Thymus (tissue), 11 donors: ENCODE results near the gene CPN2. TPM values are rescaled to one million over a fixed set of nuclear protein-coding genes. Genes with fewer than 3 reads are reported as not detected.

Source experiments
- DNase-seq, 9 donors: peaks; one replicate each; pipeline ENCODE4 v3.0.0-alpha.2; 2013; ENCODE audit warnings: low spot score in 9 of 9, low read depth in 6 of 9, missing footprints in 1 of 9
- H3K27ac ChIP-seq, 2 donors: one replicate each; pipeline ENCODE4 v1.5.1; 2013; ENCODE audit warnings: control low read depth in 1 of 2, low read depth in 1 of 2, low read length in 1 of 2, mild to moderate bottlenecking in 1 of 2, moderate library complexity in 1 of 2
- H3K27me3 ChIP-seq, 2 donors: one replicate each; pipeline ENCODE4 v1.5.1; 2013; ENCODE audit warnings: low read length in 1 of 2; ENCODE audit not compliant: control insufficient read depth in 2 of 2, insufficient read depth in 1 of 2
- H3K36me3 ChIP-seq, 2 donors: one replicate each; pipeline ENCODE4 v1.5.1; 2013; ENCODE audit warnings: low read length in 1 of 2, mild to moderate bottlenecking in 1 of 2, moderate library complexity in 1 of 2; ENCODE audit not compliant: control insufficient read depth in 2 of 2, insufficient read depth in 2 of 2
- H3K4me1 ChIP-seq, 2 donors: one replicate each; pipeline ENCODE4 v1.5.1; 2013; ENCODE audit warnings: low read length in 2 of 2; ENCODE audit not compliant: control insufficient read depth in 2 of 2, insufficient read depth in 2 of 2
- H3K4me3 ChIP-seq, 2 donors: one replicate each; pipeline ENCODE4 v1.5.1; 2013; ENCODE audit warnings: low read length in 2 of 2, control low read depth in 1 of 2, mild to moderate bottlenecking in 1 of 2
- H3K9me3 ChIP-seq, 2 donors: one replicate each; pipeline ENCODE4 v1.5.1; 2013; ENCODE audit warnings: low read length in 1 of 2, mild to moderate bottlenecking in 1 of 2; ENCODE audit not compliant: control insufficient read depth in 2 of 2, insufficient read depth in 1 of 2
- WGBS: extraction: QIAGEN DNeasy Blood & Tissue Kit; methylation state at CpG from one replicate; pipeline ENCODE4 v1.1.7; 2013; 5-methylcytosine and 5-hydroxymethylcytosine counted together
- polyA plus RNA-seq: library from polyadenylated mRNA; stranded (reverse); fragments of 200-250 nt; gene quantifications from one replicate; pipeline ENCODE4 v1.2.3, GENCODE V29; 2013
- total RNA-seq: library from RNA; stranded (reverse); fragments of 120-200 nt; gene quantifications from one replicate; pipeline ENCODE4 v1.2.4, GENCODE V29; 2013
- donor health status: healthy.

The CPN2 gene
- total and polyA plus RNA-seq, 2 donors = 0.05 to 0.07 TPM

DNA sequence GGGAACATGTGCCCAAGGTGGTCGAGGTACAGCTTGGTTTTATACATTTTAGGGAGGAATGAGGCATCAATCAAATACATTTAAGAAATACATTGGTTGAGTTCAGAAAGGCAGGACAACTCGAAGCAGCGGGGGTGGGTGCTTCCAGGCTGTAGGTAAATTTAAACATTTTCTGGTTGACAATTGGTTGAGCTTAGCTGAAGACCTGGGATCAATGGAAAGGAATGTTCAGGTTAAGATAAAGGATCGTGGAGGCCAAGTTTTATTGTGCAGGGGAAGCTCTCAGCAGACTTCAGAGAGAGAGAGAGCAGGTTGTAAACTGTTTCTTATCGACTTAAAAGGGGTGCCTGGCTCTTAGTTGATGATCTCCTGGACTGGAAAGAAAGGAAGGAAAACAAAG, 11.3 kb downstream of the CPN2 start:
- Histone ChIP-seq H3K9me3 (no peaks in the 10 kb centered on the region), H3K36me3 (no peaks in the 10 kb centered on the region), H3K4me3 (no peak overlapping the region), H3K27ac (no peak overlapping the region), H3K4me1 (no peaks in the 10 kb centered on the region), H3K27me3 (peaks cover 0 to 36% of the 10 kb centered on the region in 2 donors)
- WGBS = 66% methylated on average over 5 of the region's 5 CpGs
- no peak for DNase-seq

DNA sequence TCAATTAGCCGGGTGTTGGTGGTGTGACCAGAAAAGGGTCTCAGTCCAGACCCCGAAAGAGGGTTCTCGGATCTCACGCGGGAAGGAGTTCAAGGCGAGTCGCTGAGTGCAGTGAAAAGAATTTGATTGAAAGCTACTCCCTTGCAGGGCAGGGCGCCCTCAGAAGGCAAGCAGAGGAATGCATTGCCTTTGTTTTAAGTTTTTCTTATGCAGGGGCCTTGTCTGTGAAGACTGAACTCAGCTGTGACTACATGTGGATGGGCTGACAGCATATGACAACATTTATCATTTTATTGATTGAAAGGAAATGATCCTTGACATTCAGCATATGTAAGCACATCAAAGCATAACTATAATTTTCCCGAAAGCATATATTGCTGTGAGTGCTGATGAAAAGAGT, 11.8 kb downstream of the CPN2 start:
- Histone ChIP-seq H3K27me3 (peaks cover 0 to 36% of the 10 kb centered on the region in 2 donors), H3K27ac (no peak overlapping the region), H3K4me3 (no peak overlapping the region), H3K4me1 (no peaks in the 10 kb centered on the region), H3K36me3 (no peaks in the 10 kb centered on the region), H3K9me3 (no peaks in the 10 kb centered on the region)
- no peak for DNase-seq
- WGBS = 88% methylated on average over 9 of the region's 9 CpGs

DNA sequence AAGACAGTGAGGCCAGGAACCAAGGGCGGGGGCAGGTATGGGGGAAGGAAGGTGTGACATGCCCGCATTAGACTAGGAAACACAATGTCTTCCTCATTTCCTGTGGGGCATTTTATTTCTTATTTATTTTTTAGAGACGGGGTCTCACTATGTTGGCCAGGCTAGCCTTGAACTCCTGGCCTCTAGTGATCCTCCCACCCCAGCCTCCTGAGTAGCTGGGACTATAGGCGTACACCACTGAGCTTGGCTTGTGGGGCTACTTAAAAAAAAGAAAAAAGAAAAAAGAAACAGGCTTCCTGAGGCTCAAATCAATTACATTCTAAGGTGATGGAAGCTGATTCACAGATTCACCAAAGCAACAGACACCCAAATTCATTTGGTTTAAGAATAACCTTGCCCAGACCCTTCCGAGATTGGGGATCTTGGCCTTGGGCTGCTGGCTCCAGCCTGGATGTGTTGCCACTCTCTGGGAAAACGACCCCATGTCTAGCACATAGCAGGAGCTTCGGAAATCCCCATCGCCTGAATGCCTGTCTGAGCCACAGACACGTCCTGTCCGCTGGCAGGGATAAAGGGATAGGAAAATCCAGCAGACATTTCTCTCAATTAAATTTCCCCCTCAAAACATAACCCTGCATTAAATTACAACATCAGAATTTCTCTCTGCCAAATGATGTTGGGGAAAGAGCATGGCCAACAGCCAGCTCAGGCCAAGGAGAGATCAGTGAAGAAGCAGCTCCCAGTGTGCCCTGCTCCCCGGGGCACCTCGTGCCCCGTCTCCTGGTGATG, 13.0 kb downstream of the CPN2 start:
- Histone ChIP-seq H3K4me3 (no peak overlapping the region), H3K4me1 (peaks cover 2 to 5% of the 10 kb centered on the region in 2 donors), H3K9me3 (no peaks in the 10 kb centered on the region), H3K27me3 (peaks cover 5 to 42% of the 10 kb centered on the region in 2 donors), H3K27ac (no peak overlapping the region), H3K36me3 (no peaks in the 10 kb centered on the region)
- 90% methylated on average over 13 of the region's 13 CpGs for WGBS
- no peak for DNase-seq

DNA sequence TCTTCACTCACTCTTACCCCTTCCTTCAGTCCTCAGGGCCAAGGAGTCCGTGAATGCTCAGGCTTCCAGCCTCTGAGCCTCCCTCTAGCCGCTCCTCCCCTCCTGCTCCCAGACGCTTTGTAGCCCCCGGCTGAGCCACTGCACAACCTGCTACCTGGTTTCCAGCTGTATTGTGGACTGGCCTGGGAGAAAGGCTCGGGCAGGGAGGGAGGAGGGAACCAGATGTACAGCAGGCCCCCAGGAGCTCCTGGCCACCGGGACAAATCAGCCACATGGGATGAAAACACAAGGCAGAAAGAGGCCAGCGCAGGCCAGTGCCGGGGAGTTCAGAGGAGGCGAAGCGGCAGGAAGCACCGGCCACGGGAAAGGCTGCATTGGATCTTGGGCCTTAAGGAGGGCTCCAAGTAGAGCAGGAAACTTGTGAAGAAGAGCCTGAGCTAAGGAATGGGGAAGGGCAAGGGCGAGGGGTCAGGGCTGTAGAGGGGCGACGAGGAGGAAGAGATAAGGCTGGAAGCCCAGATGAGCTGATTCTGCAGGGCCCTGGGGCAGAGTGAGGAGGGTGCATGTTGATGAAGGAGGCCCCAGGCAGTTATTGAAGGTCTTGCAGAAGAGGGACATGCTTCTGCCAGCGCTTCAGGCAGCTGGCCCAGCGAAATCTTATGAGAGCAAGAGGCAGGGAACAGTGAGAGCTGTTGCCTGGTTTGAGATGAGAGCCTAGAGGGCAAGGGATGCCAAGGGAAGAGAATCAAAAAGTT, 14.3 kb downstream of the CPN2 start:
- no peak overlapping the region for H3K27ac ChIP-seq
- no peak overlapping the region for H3K4me3 ChIP-seq
- DNase-seq = no peak
- H3K36me3 ChIP-seq = no peaks in the 10 kb centered on the region
- peaks cover 2 to 7% of the 10 kb centered on the region in 2 donors for H3K4me1 ChIP-seq
- 90% methylated on average over 17 of the region's 17 CpGs for WGBS
- no peaks in the 10 kb centered on the region for H3K9me3 ChIP-seq
- peaks cover 16 to 43% of the 10 kb centered on the region in 2 donors for H3K27me3 ChIP-seq

GRCh38 chr3:194333981-194334320, 17.2 kb downstream of the CPN2 start:
- 38% methylated on average over 15 of the region's 15 CpGs for WGBS
- no peak for DNase-seq
- Histone ChIP-seq H3K27ac (no peak overlapping the region), H3K9me3 (no peaks in the 10 kb centered on the region), H3K4me1 (peaks cover 2 to 17% of the 10 kb centered on the region in 2 donors), H3K27me3 (peaks cover 21 to 44% of the 10 kb centered on the region in 2 donors), H3K36me3 (no peaks in the 10 kb centered on the region), H3K4me3 (no peak overlapping the region)

DNA sequence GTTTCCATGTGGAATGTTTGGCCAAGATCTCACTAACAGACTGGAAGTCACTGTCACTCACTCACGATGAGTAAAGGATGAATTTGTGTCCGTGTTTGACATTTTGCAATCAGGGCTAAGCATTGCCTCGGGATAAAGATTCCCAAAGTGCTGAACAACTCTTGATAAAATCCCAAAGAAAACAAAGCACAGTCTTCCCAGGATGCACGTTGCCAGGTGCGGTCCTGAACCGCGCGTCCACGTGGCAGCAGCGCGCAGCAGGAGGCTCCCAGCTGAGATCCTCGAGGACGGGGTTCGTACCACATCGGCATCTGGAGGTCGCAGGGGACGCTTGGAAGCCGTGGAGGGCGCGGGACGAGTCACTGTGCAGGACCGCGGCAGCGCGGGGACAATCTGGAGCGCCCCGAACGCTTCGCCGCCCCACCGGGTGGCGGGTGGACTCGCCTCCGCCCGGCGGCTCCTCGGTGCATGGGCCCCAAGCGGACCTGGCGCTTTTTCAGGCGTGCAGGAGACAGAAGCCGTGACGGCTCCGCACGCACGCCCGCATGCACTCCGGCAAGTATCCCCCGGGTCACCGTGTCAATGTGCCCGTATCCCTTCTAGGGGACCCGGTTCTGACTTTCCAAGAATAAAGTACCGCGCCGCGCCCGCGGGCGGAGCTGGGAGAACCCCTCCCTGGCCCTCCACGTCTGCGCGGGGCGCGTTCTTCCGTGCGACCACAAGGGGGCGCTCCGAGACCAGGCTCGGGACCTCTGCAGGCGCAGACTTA, 17.7 kb downstream of the CPN2 start:
- peaks cover 2 to 18% of the 10 kb centered on the region in 2 donors for H3K4me1 ChIP-seq
- H3K4me3 ChIP-seq = peak overlapping the region in 1 of 2 donors; percentile 36
- DNase-seq = peak; percentile 62 to 91 (median 76)
- peaks cover 21 to 42% of the 10 kb centered on the region in 2 donors for H3K27me3 ChIP-seq
- 4% methylated on average over 69 of the region's 69 CpGs for WGBS
- H3K27ac ChIP-seq = no peak overlapping the region
- no peaks in the 10 kb centered on the region for H3K9me3 ChIP-seq
- H3K36me3 ChIP-seq = no peaks in the 10 kb centered on the region

GRCh38 chr3:194332858-194333211, 18.3 kb downstream of the CPN2 start:
- Histone ChIP-seq H3K9me3 (peaks cover 0 to 3% of the 10 kb centered on the region in 2 donors), H3K36me3 (no peaks in the 10 kb centered on the region), H3K4me1 (peaks cover 2 to 20% of the 10 kb centered on the region in 2 donors), H3K27me3 (peaks cover 21 to 42% of the 10 kb centered on the region in 2 donors), H3K27ac (no peak overlapping the region), H3K4me3 (no peak overlapping the region)
- WGBS = 92% methylated on average over 7 of the region's 7 CpGs
- no peak for DNase-seq

- no peak overlapping the region for H3K4me3 ChIP-seq
- no peak for DNase-seq
- H3K9me3 ChIP-seq = peaks cover 5 to 21% of the 10 kb centered on the region in 2 donors
- no peaks in the 10 kb centered on the region for H3K36me3 ChIP-seq
- H3K4me1 ChIP-seq = peaks cover 2 to 21% of the 10 kb centered on the region in 2 donors
- no peak overlapping the region for H3K27ac ChIP-seq
- peaks cover 21 to 36% of the 10 kb centered on the region in 2 donors for H3K27me3 ChIP-seq
- 61% methylated on average over 4 of the region's 4 CpGs for WGBS
Observed at GRCh38 chr3:194330579-194330978, 20.5 kb downstream of the CPN2 start.

- H3K27me3 ChIP-seq = peaks cover 21 to 36% of the 10 kb centered on the region in 2 donors
- peaks cover 5 to 22% of the 10 kb centered on the region in 2 donors for H3K9me3 ChIP-seq
- no peak for DNase-seq
- H3K36me3 ChIP-seq = no peaks in the 10 kb centered on the region
- H3K4me3 ChIP-seq = no peak overlapping the region
- H3K4me1 ChIP-seq = peaks cover 2 to 21% of the 10 kb centered on the region in 2 donors
- 93% methylated on average over 10 of the region's 10 CpGs for whole genome bisulfite sequencing
- H3K27ac ChIP-seq = no peak overlapping the region
Observed at GRCh38 chr3:194330160-194330559, 21.0 kb downstream of the CPN2 start.
